ENCODE data around the gene MYL2.

DNA sequence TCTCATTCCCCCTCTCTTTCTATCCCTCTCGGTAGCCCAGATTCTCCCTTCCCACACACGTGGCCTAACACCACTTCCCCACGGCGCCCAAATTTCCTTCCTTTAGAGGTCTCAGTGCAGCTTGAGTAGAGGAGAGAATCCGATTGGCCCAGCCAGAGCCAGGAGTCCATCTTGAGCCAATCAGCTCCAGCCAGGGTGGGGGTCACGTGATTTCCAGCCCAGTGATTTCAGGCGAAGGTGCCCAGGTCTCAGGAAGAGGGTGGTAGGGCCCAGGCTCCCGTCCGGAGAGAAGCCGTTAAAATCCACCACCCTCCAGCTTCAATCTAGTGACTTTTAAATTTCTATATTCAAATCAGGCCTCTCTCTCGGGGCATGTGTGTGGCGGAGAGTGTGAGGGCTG is 45.2 kb upstream of the MYL2 start:
- TF ChIP-seq, protein P1, sequence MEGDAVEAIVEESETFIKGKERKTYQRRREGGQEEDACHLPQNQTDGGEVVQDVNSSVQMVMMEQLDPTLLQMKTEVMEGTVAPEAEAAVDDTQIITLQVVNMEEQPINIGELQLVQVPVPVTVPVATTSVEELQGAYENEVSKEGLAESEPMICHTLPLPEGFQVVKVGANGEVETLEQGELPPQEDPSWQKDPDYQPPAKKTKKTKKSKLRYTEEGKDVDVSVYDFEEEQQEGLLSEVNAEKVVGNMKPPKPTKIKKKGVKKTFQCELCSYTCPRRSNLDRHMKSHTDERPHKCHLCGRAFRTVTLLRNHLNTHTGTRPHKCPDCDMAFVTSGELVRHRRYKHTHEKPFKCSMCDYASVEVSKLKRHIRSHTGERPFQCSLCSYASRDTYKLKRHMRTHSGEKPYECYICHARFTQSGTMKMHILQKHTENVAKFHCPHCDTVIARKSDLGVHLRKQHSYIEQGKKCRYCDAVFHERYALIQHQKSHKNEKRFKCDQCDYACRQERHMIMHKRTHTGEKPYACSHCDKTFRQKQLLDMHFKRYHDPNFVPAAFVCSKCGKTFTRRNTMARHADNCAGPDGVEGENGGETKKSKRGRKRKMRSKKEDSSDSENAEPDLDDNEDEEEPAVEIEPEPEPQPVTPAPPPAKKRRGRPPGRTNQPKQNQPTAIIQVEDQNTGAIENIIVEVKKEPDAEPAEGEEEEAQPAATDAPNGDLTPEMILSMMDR (IDR thresholded peaks at IDR 0.05) = no peak
- no peak for TF ChIP-seq EZH2 (IDR thresholded peaks at IDR 0.05; ENCODE audit: borderline replicate concordance, insufficient read depth, low read depth, low read length, poor library complexity, severe bottlenecking)

Measured in B cell (primary cell).